Progenitor cell of endocrine pancreas (in vitro differentiated cells): ENCODE results near the gene GCHFR. TPM values are rescaled to one million over a fixed set of nuclear protein-coding genes. Genes with fewer than 3 reads are reported as not detected.

ENCODE experiments used
- DNase-seq: peaks from one replicate; pipeline ENCODE4 v3.0.0; 2021; ENCODE audit warnings: low spot score; ENCODE audit not compliant: unreplicated experiment
- H3K27ac Mint-ChIP-seq: 2 replicates; pipeline ENCODE4 v1.8.0; 2021; ENCODE audit warnings: mild to moderate bottlenecking, moderate library complexity, mixed read lengths
- H3K27me3 Mint-ChIP-seq: 2 replicates; pipeline ENCODE4 v1.8.0; 2021; ENCODE audit warnings: mixed read lengths
- H3K36me3 Mint-ChIP-seq: 2 replicates; pipeline ENCODE4 v1.8.0; 2022; ENCODE audit warnings: mixed read lengths; ENCODE audit not compliant: insufficient read depth
- H3K4me1 Mint-ChIP-seq: 2 replicates; pipeline ENCODE4 v1.8.0; 2021; ENCODE audit warnings: low read depth, mixed read lengths
- H3K4me3 Mint-ChIP-seq: 2 replicates; pipeline ENCODE4 v1.8.0; 2021; ENCODE audit warnings: low read depth, mild to moderate bottlenecking, moderate library complexity, mixed read lengths
- H3K9me3 Mint-ChIP-seq: 2 replicates; pipeline ENCODE4 v1.8.0; 2021; ENCODE audit warnings: low read depth, mixed read lengths
- total RNA-seq: library from RNA; stranded (reverse); gene quantifications from 2 replicates; pipeline ENCODE4 v1.2.1, GENCODE V29; 2021
- TF ChIP-seq, protein P1 (sequence below): fragments of 200-600 bp; sonication (generic); IDR thresholded peaks from one replicate; pipeline ENCODE4 v1.5.0; 2021; ENCODE audit warnings: antibody characterized with exemption, mild to moderate bottlenecking; ENCODE audit not compliant: unreplicated experiment

The GCHFR gene
- total RNA-seq, 1 donor from 2014 or later = 32.1 TPM

DNA sequence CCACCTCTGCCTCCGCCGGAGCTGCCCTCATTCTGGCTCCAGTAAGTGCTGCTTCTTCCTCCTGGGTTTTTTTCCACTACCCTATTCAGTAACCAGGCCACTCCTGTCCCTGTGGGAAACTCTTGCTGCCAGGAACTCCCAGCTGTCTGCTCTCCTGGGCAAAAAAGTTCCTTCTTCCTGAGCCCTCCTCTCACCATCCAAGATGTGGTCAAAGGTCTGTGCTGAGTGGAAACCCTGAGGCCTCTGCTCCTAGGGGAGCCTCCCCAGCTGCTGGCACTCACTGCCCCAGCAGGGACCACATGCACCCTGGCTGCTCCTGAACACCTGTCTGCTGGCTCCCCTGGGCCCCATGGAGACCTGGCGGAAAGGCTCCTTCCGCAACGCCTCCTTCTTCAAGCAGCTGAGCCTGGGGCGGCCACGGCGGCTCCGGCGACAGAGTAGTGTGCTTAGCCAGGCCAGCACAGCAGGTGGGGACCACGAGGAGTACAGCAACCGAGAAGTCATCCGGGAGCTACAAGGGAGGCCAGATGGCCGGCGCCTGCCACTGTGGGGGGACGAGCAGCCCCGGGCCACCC lies 6.4 kb downstream of the GCHFR start:
- Mint-ChIP-seq H3K27ac (no peak overlapping the region), H3K36me3 (peaks cover 5% of the 10 kb centered on the region), H3K4me1 (peaks cover 4% of the 10 kb centered on the region), H3K9me3 (no peaks in the 10 kb centered on the region), H3K4me3 (no peak overlapping the region), H3K27me3 (no peaks in the 10 kb centered on the region)
- no peak for DNase-seq
- TF ChIP-seq, protein P1, sequence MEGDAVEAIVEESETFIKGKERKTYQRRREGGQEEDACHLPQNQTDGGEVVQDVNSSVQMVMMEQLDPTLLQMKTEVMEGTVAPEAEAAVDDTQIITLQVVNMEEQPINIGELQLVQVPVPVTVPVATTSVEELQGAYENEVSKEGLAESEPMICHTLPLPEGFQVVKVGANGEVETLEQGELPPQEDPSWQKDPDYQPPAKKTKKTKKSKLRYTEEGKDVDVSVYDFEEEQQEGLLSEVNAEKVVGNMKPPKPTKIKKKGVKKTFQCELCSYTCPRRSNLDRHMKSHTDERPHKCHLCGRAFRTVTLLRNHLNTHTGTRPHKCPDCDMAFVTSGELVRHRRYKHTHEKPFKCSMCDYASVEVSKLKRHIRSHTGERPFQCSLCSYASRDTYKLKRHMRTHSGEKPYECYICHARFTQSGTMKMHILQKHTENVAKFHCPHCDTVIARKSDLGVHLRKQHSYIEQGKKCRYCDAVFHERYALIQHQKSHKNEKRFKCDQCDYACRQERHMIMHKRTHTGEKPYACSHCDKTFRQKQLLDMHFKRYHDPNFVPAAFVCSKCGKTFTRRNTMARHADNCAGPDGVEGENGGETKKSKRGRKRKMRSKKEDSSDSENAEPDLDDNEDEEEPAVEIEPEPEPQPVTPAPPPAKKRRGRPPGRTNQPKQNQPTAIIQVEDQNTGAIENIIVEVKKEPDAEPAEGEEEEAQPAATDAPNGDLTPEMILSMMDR = no peak

- H3K4me3 Mint-ChIP-seq = no peak overlapping the region
- H3K27ac Mint-ChIP-seq = no peak overlapping the region
- no peak for DNase-seq
- TF ChIP-seq, protein P1 = no peak
- no peaks in the 10 kb centered on the region for H3K9me3 Mint-ChIP-seq
- no peaks in the 10 kb centered on the region for H3K4me1 Mint-ChIP-seq
- H3K36me3 Mint-ChIP-seq = peaks cover 5% of the 10 kb centered on the region
- H3K27me3 Mint-ChIP-seq = no peaks in the 10 kb centered on the region
These were observed 7.4 kb downstream of the GCHFR start for GRCh38 chr15:40771242-40771641.

DNA sequence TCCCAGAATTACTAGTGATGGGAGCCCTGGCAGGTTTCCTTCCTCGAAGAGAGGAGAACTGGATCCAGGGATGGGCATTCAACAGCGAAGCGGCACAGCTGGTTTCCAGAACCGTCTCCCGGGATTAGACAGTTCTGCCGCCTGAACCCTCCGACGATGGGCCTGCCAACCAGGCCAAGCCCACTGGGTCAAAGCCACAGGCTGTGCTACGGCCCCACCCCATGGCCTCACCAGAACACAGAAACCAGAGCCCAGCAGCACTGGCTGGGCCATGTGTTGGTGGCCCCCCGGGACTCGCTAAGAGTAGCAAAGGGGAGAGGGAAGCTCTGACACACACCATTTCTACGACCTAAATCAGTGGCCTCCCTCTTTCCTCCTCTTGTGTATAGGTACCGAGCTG lies 8.1 kb downstream of the GCHFR start:
- TF ChIP-seq, protein P1 = no peak
- no peaks in the 10 kb centered on the region for H3K4me1 Mint-ChIP-seq
- no peak for DNase-seq

DNA sequence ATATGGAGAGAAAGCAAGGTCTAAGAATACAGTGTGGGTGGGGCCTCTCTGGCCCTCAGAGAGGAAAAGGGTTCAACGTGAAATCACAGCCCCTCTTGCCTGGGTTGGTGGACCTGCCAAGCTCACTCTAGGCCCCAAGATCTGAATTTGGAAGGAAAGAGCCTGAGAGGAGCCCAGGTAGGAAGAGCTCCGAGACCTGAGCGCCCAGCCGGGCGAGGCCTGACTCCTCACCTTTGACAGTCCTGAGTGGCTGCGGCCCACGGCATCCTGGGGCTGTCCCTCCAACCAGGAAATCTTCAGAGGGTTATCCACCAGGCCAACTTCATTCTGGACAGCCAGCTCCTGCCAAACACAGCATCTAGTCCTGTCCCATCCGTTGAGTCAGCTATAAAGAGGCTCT lies 9.6 kb downstream of the GCHFR start:
- H3K4me3 Mint-ChIP-seq = no peak overlapping the region
- TF ChIP-seq, protein P1 = no peak
- no peak overlapping the region for H3K27ac Mint-ChIP-seq
- H3K27me3 Mint-ChIP-seq = no peaks in the 10 kb centered on the region
- H3K36me3 Mint-ChIP-seq = peaks cover 9% of the 10 kb centered on the region
- no peak for DNase-seq
- H3K4me1 Mint-ChIP-seq = no peaks in the 10 kb centered on the region
- H3K9me3 Mint-ChIP-seq = no peaks in the 10 kb centered on the region

More for the DNA sequence above, 8.1 kb downstream of the GCHFR start:
- no peaks in the 10 kb centered on the region for H3K9me3 Mint-ChIP-seq
- H3K27me3 Mint-ChIP-seq = no peaks in the 10 kb centered on the region
- peaks cover 8% of the 10 kb centered on the region for H3K36me3 Mint-ChIP-seq
- H3K4me3 Mint-ChIP-seq = no peak overlapping the region
- no peak overlapping the region for H3K27ac Mint-ChIP-seq

- TF ChIP-seq, protein P1 = no peak
- no peak for DNase-seq
- no peaks in the 10 kb centered on the region for H3K27me3 Mint-ChIP-seq
- H3K4me1 Mint-ChIP-seq = no peaks in the 10 kb centered on the region
- H3K36me3 Mint-ChIP-seq = peaks cover 9% of the 10 kb centered on the region
- H3K27ac Mint-ChIP-seq = no peak overlapping the region
- no peaks in the 10 kb centered on the region for H3K9me3 Mint-ChIP-seq
- H3K4me3 Mint-ChIP-seq = no peak overlapping the region
These were observed 10.0 kb downstream of the GCHFR start for GRCh38 chr15:40773902-40774301.
